GM23338 (cell line): Measurements from ENCODE around the gene SEC14L1.

Experiments used
- EZH2 ChIP-seq: fragments of 200-600 bp; sonication (generic); IDR thresholded peaks from one replicate; pipeline ENCODE4 v1.8.0; 2017; ENCODE audit warnings: antibody characterized with exemption, mild to moderate bottlenecking, low read depth; ENCODE audit not compliant: unreplicated experiment
- EZH2phosphoT487 ChIP-seq: fragments of 200-600 bp; sonication (generic); IDR thresholded peaks from one replicate; pipeline ENCODE4 v1.8.1; 2018; ENCODE audit warnings: antibody characterized with exemption; ENCODE audit not compliant: unreplicated experiment
- STAT1 ChIP-seq: IDR thresholded peaks from one replicate; pipeline ENCODE4 v1.6.1; 2016; ENCODE audit warnings: antibody characterized with exemption; ENCODE audit not compliant: unreplicated experiment
- TF ChIP-seq, protein P1 (sequence below), 2 experiments: fragments of 200-600 bp in 1 of 2; sonication (generic) in 1 of 2; conservative IDR thresholded peaks; 2 replicates each; pipeline versions ENCODE4 v1.5.1 to v1.6.1; 2016 to 2017; ENCODE audit warnings: antibody characterized with exemption in 2 of 2, low read depth in 2 of 2, mild to moderate bottlenecking in 2 of 2, moderate library complexity in 1 of 2
- TF ChIP-seq, protein P2 (sequence below): IDR thresholded peaks from one replicate; pipeline ENCODE4 v1.6.1; 2018; ENCODE audit warnings: antibody characterized with exemption; ENCODE audit not compliant: unreplicated experiment

DNA sequence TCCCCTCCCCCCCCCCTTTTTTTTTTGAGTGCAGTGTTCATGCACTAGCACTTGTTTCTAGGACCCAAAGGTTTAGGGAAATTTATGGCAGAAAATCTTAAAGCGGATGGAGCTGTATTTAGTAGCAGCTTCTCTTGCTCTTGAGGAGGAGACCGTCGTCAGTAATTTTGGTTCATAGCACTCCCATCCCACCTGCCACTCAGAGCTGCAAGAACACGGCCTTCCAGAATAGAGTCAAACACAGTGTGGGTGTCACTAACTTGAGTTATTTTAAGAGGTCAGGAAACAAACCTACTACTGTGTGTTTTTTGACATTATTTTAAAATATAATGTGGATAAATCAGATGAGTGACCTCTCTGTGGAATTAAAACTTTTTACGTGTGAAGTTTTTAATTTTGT lies 37.3 kb downstream of the SEC14L1 start:
- TF ChIP-seq EZH2phosphoT487 (no peak), STAT1 (no peak), EZH2 (no peak)
- TF ChIP-seq, protein P1, sequence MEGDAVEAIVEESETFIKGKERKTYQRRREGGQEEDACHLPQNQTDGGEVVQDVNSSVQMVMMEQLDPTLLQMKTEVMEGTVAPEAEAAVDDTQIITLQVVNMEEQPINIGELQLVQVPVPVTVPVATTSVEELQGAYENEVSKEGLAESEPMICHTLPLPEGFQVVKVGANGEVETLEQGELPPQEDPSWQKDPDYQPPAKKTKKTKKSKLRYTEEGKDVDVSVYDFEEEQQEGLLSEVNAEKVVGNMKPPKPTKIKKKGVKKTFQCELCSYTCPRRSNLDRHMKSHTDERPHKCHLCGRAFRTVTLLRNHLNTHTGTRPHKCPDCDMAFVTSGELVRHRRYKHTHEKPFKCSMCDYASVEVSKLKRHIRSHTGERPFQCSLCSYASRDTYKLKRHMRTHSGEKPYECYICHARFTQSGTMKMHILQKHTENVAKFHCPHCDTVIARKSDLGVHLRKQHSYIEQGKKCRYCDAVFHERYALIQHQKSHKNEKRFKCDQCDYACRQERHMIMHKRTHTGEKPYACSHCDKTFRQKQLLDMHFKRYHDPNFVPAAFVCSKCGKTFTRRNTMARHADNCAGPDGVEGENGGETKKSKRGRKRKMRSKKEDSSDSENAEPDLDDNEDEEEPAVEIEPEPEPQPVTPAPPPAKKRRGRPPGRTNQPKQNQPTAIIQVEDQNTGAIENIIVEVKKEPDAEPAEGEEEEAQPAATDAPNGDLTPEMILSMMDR (conservative IDR thresholded peaks at IDR 0.05; ENCODE audit: low read depth in 2 of 2) = no peak
- TF ChIP-seq, protein P2, sequence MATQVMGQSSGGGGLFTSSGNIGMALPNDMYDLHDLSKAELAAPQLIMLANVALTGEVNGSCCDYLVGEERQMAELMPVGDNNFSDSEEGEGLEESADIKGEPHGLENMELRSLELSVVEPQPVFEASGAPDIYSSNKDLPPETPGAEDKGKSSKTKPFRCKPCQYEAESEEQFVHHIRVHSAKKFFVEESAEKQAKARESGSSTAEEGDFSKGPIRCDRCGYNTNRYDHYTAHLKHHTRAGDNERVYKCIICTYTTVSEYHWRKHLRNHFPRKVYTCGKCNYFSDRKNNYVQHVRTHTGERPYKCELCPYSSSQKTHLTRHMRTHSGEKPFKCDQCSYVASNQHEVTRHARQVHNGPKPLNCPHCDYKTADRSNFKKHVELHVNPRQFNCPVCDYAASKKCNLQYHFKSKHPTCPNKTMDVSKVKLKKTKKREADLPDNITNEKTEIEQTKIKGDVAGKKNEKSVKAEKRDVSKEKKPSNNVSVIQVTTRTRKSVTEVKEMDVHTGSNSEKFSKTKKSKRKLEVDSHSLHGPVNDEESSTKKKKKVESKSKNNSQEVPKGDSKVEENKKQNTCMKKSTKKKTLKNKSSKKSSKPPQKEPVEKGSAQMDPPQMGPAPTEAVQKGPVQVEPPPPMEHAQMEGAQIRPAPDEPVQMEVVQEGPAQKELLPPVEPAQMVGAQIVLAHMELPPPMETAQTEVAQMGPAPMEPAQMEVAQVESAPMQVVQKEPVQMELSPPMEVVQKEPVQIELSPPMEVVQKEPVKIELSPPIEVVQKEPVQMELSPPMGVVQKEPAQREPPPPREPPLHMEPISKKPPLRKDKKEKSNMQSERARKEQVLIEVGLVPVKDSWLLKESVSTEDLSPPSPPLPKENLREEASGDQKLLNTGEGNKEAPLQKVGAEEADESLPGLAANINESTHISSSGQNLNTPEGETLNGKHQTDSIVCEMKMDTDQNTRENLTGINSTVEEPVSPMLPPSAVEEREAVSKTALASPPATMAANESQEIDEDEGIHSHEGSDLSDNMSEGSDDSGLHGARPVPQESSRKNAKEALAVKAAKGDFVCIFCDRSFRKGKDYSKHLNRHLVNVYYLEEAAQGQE = no peak
